Measurements from ENCODE around the gene ARID4B. TPM values are rescaled to one million over a fixed set of nuclear protein-coding genes. Genes with fewer than 3 reads are reported as not detected.

Gene ARID4B
- total RNA-seq, 1 experiment from 2014 or later, result 28.3 TPM

DNA sequence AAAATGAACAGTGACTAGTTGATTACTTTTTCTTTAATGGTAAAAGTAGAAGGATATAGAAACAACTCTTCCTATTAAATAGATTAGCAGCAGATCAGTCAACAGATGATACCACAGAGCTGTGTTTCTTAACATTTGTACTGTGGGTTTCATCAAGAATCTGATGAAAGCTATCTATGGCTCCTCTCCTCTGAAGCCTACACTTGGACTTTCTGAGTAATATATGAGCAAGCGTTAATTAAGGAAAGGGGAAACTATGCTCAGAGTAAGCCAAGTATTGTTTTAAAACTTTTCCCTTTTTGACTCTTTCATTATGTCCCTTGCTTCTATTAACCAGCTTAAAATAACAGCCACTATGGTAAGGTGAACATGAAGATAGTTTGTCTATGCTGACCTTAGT lies 10.8 kb downstream of the ARID4B start (continued):
- TF ChIP-seq, protein P1, sequence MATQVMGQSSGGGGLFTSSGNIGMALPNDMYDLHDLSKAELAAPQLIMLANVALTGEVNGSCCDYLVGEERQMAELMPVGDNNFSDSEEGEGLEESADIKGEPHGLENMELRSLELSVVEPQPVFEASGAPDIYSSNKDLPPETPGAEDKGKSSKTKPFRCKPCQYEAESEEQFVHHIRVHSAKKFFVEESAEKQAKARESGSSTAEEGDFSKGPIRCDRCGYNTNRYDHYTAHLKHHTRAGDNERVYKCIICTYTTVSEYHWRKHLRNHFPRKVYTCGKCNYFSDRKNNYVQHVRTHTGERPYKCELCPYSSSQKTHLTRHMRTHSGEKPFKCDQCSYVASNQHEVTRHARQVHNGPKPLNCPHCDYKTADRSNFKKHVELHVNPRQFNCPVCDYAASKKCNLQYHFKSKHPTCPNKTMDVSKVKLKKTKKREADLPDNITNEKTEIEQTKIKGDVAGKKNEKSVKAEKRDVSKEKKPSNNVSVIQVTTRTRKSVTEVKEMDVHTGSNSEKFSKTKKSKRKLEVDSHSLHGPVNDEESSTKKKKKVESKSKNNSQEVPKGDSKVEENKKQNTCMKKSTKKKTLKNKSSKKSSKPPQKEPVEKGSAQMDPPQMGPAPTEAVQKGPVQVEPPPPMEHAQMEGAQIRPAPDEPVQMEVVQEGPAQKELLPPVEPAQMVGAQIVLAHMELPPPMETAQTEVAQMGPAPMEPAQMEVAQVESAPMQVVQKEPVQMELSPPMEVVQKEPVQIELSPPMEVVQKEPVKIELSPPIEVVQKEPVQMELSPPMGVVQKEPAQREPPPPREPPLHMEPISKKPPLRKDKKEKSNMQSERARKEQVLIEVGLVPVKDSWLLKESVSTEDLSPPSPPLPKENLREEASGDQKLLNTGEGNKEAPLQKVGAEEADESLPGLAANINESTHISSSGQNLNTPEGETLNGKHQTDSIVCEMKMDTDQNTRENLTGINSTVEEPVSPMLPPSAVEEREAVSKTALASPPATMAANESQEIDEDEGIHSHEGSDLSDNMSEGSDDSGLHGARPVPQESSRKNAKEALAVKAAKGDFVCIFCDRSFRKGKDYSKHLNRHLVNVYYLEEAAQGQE (IDR thresholded peaks at IDR 0.05; ENCODE audit: low read depth), result no peak
- TF ChIP-seq RAD21 (IDR thresholded peaks at IDR 0.05; ENCODE audit: low read depth) (no peak), SIN3A (IDR thresholded peaks at IDR 0.05; ENCODE audit: low read depth) (no peak), CEBPB (IDR thresholded peaks at IDR 0.05; ENCODE audit: low read depth) (no peak)

GRCh38 chr1:235315735-235316134 lies 12.2 kb downstream of the ARID4B start:
- intact Hi-C loops (cut with micrococcal nuclease), result no loop called here
- peaks cover 95% of the 10 kb centered on the region for H3K79me2 ChIP-seq (ENCODE audit: insufficient read depth, low read length)
- H3K4me3 ChIP-seq (replicated peaks in 1 of 2; ENCODE audit: low read depth in 1 of 2, low read length in 2 of 2), result no peak overlapping the region
- BruUV-seq (replicated peaks), result no TSS peak
- H3K27ac ChIP-seq (ENCODE audit: low read depth, low read length), result no peak overlapping the region
- H3K4me1 ChIP-seq (ENCODE audit: control insufficient read depth in 1 of 2, insufficient read depth in 2 of 2, low read length in 2 of 2), result no peaks in the 10 kb centered on the region
- peaks cover 6% of the 10 kb centered on the region; the same call in 1 of the 2 replicates for H4K20me1 ChIP-seq (ENCODE audit: insufficient read depth)
- H3K4me2 ChIP-seq (ENCODE audit: low read length), result no peak overlapping the region
- no peaks in the 10 kb centered on the region for H3K9me3 ChIP-seq (ENCODE audit: control insufficient read depth in 1 of 2, insufficient read depth in 1 of 2, low read depth in 1 of 2, low read length in 2 of 2)
- CTCF ChIA-PET, result no interaction called here
- DNase-seq (ENCODE audit: low read depth, low spot score) (no peak), ATAC-seq (peak; percentile 73)
- H3K9me2 ChIP-seq (ENCODE audit: insufficient read depth), result no peaks in the 10 kb centered on the region
- H2AFZ ChIP-seq (ENCODE audit: low read depth, low read length, poor library complexity, severe bottlenecking), result no peak overlapping the region
- POLR2A ChIA-PET, result no interaction called here
- H3K9ac ChIP-seq (ENCODE audit: low read length), result no peak overlapping the region
- RAD21 ChIA-PET (ENCODE audit: low non-redundant PET in 1 of 2, low total read pairs in 2 of 2, uncharacterized antibody in 2 of 2, unreplicated experiment in 2 of 2), result no interaction called here
- TF ChIP-seq, protein P2, sequence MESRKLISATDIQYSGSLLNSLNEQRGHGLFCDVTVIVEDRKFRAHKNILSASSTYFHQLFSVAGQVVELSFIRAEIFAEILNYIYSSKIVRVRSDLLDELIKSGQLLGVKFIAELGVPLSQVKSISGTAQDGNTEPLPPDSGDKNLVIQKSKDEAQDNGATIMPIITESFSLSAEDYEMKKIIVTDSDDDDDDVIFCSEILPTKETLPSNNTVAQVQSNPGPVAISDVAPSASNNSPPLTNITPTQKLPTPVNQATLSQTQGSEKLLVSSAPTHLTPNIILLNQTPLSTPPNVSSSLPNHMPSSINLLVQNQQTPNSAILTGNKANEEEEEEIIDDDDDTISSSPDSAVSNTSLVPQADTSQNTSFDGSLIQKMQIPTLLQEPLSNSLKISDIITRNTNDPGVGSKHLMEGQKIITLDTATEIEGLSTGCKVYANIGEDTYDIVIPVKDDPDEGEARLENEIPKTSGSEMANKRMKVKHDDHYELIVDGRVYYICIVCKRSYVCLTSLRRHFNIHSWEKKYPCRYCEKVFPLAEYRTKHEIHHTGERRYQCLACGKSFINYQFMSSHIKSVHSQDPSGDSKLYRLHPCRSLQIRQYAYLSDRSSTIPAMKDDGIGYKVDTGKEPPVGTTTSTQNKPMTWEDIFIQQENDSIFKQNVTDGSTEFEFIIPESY (IDR thresholded peaks at IDR 0.05; ENCODE audit: extremely low read depth, insufficient replicate concordance, low read length), result no peak
- TF ChIP-seq ELF1 (IDR thresholded peaks at IDR 0.05; ENCODE audit: borderline replicate concordance, low read depth), result no peak
- TF ChIP-seq, protein P3, sequence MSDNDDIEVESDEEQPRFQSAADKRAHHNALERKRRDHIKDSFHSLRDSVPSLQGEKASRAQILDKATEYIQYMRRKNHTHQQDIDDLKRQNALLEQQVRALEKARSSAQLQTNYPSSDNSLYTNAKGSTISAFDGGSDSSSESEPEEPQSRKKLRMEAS (IDR thresholded peaks at IDR 0.05), result no peak
- no peak for TF ChIP-seq POLR2AphosphoS5 (IDR thresholded peaks at IDR 0.05; ENCODE audit: low read depth, low read length)
- TF ChIP-seq, protein P1 (IDR thresholded peaks at IDR 0.05; ENCODE audit: low read depth), result no peak
- TF ChIP-seq CTCF (IDR thresholded peaks at IDR 0.05 in 2 of 3, conservative IDR thresholded peaks at IDR 0.05 in 1 of 3; ENCODE audit: borderline replicate concordance in 1 of 3, insufficient read depth in 1 of 3, low read depth in 2 of 3, low read length in 2 of 3), result peak in 2 of 3 experiments; percentile 33 to 38; a peak in 3 of 6 replicates
- no peak for TF ChIP-seq JUND (IDR thresholded peaks at IDR 0.05)
- H3K36me3 ChIP-seq (ENCODE audit: control insufficient read depth in 1 of 2, insufficient read depth in 2 of 2, low read length in 2 of 2), result peaks cover 3 to 4% of the 10 kb centered on the region in 2 experiments; a peak in 1 of 4 replicates
- H3K27me3 ChIP-seq (ENCODE audit: insufficient read depth, low read length), result no peaks in the 10 kb centered on the region
